ENCODE measurements around the gene JAKMIP3. TPM values are rescaled to one million over a fixed set of nuclear protein-coding genes. Genes with fewer than 3 reads are reported as not detected.
"Not testable (repeated sequence)": the region's sequence is repeated elsewhere in the genome, so short reads cannot be mapped to it uniquely, and the experiment has no call there.

JAKMIP3 gene
- total RNA-seq, 1 donor from 2014 or later = 0.11 TPM

DNA sequence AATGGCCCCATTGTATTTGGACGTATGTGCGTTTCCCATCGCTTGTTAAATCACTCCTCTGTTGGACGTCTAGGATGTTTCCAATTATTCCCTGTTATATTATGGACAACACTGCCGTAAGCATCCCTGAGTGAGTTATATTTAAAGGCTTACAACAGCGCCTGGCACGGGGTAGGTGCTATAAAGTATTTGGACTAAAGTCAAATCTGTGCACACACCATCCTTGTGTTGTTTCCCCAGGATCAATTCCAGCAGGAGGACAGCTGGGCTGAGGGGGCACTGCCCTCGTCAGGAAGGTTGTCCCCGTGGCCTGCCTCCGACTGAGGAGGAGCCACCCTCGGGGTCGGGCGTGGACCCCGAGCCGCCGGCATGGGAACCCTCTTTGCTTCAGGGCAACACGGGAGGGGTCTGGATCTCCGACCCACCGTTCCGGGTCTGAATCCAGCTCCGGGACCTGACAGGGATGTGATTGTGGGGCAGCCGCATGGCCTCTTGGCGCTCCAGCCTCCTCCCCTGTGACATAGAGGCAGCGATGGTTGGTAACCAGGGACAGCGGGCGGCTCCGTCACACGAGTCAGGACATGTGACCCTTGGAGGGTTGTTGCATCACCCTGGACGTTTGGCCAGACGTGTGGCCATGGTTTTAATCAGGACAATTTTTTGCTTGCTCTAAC is 1.5 kb upstream of the JAKMIP3 start:
- DNase-seq (ENCODE audit: low read depth) = no peak

DNA sequence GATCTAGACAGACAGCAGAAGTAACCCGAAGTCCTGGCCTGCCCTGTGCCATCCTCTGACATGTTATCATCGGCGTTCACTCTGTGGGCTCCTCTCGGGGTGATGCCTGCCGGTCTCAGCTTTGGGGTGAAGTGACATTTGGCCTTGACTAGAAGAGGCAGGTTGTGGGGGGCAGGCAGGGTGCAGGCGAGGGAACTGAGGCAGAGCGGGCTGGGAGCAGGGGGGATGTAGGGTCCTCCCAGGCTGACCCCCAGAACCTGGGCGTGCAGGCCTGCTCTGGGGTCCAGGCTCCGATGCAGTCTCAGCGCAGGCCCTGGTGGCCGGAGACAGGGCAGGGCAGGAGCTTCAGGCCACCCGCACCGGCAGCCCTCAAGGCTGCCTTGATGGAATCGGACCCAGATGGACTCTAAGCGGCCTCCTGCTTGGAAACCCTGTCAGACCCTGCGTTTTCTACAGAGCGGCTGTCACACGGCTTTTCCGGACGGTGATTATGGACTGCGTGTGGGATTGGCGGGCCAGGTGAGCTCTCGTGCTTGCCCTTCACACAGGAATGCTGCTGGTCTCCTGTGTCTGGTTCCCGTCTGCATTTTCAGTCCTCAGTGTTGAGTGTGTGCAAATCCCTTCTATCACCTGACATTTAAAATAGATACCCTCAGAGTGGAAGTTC is 842 bp upstream of the JAKMIP3 start:
- DNase-seq (ENCODE audit: low read depth) = no peak

DNA sequence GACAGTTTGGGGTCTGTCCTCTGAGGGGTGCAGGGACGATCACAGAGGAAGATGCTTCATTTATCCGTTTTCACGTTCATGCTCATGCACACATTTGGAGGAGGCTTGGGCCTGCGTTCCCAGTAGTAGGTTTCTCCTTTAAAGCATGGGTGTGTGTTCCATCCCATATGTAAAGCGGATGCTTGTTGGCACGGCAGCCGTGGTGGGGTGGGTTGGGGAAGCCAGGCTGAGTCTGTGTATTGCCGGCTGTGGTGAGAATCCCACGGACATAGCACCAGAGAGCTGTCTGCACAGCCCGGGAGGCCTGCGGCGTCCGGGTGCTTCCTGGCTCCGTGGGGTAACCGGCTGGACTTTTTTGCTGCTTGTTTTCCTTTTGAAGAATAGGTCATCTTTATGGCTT is 440 bp downstream of the JAKMIP3 start:
- DNase-seq (ENCODE audit: low read depth) = no peak

DNA sequence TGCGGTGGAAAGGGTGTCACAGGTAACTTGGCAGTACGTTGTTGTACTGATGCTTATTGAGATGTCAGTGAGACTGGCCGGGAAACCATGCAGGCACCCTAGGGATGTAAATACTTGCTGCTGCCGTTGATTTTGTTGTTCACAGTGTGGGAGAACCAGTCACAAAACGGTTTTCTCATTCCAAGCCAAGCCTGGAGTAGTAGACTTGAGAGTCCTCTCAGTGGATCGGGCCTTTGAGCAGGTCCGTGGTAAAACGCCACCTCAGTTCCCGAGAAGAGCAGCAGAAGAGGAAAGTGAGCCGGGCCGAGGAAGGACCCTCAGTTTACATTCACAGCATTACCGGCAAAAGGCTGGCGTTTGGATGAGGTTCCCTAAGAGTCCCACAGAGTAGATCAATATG is 1.1 kb downstream of the JAKMIP3 start:
- no peak for DNase-seq (ENCODE audit: low read depth)

DNA sequence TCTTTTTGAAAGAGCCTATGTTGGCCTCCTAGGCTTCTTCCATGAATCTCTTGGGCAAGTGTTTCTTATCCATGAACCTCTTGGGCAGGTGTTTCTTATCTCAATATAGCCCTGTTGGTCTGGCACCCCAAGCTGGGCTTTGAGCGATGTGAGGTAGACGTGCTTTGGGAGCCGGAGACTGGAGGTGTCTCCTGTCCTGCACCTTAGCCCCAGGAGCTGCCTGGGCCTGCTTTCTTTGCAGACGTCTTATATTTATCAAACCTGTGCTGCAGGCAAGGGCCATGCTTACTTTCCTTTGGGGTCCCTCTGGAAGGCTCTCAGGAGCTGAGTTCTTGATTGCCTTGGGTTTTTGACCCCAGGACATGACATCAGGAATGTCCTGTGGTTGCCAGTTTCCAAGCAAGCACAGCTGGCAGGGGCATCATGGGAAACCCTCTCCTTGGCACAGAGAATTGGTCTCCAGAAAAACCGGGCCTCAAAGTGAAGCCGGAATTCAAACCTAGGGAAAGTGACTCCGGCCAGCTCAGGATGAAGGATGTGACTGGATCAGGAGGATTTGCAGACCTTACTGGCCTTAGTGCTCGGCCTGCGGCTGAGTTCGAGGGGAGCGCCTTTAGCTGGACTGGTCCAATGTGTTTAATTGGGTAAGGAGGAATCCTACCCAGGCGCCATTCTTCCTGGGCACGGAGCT is 2.8 kb downstream of the JAKMIP3 start:
- DNase-seq (ENCODE audit: low read depth) = no peak

DNA sequence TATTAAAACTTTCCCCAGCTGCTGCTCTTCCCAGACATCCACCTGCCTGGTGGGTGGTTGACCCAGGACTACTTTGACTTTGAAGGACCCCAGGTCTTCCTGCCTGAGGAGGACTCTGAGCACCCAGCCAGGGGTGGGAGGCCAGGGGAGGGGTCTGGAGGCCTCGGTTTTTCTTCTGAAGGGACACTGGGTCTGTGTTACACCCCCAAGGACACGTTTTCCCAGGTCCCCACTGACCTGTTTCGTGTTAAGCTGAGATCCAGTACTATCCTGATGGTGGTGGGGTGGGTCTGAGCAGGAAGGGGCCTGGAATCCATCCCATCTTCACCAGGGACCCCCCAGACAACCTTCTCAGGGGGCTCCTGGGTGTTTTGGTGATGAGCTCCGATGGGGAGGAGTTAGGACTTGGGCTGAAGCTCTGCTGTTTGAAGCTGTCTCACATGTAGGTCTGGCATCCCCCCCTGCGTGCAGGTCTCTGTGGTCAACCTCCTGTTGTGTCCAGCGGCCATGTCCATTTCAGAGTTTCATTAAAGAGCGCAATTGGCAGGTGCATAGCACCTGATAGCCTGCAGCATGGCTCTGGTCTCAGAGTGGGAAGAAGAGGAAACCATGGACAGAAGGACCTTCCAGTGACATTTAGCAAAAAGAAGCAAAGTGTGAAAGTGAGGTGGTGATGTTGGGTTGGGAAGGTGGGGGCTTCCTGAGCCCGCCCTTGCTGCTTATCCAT is 3.5 kb downstream of the JAKMIP3 start:
- DNase-seq (ENCODE audit: low read depth) = no peak

DNA sequence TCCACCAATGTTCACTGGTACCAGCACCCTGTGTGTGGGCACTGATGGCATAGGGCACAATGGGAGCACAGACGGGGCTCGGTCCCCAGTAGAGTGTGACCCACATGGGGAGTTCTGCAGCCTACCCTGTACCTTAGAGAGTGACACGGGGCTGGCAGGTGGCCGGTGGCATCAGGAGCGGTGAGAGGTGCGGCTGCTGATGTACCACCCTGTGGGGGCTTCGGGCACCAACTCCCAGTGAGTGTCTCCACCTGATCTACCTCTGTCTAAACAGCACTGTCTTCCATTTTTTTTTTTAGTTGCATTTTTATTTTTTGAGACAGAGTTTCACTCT is 4.1 kb downstream of the JAKMIP3 start:
- no peak for DNase-seq (ENCODE audit: low read depth)

DNA sequence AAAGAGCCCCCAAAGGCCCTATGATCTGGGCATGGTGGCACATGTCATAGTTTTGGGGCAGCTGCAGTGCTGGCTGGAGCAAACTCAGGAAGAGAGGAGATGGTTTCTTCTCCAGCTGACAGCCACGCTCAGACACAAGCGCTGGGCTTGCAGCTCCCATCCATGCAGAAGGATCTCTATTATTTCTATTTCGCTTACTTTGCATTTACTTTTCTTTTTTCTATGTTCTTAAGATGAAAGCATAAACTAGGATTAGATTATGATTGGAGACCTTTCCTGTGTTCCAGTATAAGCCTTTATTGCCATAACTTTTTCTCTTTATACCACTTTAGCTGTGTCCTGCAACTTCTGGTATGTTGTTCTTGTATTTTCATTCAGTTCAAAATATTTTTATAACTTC is 5.0 kb downstream of the JAKMIP3 start:
- DNase-seq (ENCODE audit: low read depth) = no peak

DNA sequence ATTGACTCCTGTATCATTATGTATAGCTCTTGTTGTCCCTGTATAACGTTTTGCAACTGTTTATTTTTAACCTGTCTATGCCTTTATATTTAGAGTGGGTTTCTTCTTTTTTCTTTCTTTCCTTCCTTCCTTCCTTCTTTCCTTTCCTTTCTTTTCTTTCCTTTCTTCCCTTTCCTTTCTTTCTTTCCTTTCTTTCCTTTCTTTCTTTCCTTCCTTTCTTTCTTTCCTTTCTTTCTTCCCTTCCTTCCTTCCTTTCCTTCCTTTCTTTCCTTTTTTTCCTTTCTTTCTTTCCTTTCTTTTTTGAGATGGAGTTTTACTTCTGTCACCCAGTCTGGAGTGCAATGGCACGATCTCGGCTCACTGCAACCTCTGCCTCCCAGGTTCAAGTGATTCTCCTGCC is 5.9 kb downstream of the JAKMIP3 start:
- no peak for DNase-seq (ENCODE audit: low read depth)

DNA sequence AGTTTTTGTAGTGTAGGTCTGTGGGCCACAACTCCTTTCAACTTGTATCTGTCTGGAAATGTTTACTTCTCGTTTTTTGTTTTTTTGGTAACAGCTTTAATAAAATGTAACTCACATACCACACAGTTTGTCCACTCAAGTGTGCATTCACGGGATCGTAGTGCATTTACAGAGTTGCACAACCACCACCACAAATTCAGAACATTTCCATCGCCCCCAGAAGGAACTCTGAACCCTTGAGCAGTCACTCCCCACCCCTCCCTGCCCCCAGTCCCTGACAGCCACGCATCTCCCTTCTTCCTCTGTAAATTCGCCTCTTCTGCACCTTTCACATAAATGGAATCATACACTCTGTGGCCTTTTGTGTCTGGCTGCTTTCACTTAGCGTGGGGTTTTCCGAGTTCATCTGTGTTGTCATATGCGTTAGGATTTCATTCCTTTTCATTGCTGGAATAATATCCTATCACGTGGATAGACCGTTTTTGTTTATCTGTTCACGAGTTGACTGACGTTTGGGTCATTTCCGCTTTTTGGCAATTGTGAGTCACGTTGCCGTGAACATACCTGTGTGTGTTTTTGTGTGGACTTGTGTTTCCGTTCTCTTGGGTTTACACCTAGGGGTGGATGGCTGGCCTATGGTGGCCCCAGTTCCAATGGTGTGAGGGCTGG is 10.3 kb downstream of the JAKMIP3 start:
- no peak for DNase-seq (ENCODE audit: low read depth)

DNA sequence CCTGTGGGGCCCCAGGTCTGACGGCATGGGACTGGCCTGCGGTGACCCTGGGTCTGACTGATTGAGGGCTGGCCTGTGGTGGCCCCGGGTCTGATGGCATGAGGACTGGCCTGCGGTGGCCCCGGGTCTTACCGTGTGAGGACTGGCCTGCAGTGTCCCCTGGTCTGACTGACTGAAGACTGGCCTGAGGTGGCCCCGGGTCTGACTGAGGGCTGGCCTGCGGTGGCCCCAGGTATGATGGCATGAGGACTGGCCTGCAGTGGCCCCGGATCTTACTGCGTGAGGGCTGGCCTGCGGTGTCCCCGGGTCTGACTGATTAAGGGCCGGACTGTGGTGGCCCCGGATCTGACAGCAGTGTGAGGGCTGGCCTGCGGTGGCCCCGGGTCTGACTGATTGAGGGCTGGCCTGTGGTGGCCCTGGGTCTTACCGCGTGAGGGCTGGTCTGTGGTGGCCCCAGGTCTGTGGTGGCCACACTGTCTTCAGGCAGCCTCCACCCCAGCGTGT is 10.9 kb downstream of the JAKMIP3 start:
- no peak for DNase-seq (ENCODE audit: low read depth)

DNA sequence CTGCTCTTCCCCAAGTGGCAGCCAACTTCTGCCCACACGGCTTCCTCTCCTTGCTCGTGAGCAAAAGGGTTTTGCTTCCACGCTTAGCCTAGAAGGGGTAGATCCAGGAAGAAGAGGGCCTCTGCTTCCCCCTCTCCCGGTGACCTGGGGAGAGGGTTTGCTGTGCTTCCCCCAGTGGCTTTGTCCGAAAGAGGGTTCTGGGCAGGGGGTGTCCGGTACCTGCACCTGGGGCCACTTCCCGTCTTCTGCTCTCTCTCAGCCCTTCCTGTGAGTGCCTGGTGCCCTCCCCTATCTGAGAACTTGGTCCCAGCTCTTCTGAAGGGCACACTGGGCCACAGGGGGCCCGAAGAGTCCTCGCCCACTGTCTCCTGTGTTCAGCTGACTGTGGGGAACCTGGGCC is 11.3 kb downstream of the JAKMIP3 start:
- no peak for DNase-seq (ENCODE audit: low read depth)

DNA sequence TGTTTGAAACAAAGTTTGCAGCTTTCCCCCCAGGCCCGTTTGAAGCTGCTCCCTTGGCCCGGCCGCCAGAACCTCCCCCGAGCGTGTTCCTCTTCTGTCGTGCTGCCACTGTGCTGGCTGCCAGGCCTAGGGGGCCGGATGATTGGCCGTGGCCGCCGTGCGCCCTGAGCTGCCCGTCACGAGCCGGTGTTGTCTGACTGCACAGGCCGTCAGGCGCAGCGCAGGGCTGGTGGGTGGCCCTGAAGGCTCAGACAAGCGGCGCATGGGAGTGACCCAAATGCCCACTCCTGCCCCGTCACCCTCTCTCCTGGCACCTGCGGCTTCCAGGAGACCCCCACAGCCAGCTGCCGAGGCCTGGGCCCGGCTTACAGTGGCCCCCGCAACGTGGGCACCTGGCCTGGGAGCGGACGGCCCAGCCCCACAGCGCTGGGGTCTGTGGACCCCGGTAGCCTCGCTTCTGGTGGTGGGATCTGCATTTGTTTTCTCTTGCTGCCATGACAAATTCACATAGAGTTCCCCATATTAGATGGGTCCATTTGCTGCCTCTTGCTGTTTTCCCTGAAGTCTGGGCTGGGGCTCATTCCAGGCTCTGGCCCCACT is 13.1 kb downstream of the JAKMIP3 start:
- DNase-seq (ENCODE audit: low read depth) = no peak

DNA sequence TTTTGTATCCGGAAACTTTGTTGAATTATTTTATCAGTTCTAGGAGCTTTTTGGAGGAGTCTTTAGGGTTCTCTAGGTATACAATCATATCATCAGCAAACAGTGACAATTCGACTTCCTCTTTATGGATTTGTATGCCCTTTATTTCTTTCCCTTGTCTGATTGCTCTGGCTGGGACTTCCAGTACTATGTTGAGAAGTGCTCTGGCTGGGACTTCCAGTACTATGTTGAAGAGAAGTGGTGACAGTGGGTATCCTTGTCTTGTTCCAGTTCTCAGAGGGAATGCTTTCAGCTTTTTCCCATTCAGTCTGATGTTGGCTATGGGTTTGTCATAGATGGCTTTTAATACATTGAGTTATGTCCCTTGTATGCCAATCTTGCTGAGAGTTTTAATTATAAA is 18.6 kb downstream of the JAKMIP3 start:
- DNase-seq (ENCODE audit: low read depth) = not testable (repeated sequence)

DNA sequence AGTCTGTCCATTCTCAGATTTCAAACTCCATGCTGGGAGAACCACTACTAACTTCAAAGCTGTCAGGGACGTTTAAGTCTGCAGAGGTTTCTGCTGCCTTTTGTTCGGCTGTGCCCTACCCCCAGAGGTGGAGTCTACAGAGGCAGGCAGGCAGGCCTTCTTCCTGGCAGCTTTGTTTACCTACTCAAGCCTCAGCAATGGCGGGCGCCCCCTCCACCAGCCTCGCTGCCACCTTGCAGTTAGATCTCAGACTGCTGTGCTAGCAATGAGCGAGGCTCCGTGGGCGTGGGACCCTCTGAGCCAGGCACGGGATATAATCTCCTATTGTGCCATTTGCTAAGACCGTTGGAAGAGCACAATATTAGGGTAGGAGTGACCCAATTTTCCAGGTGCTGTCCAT is 27.5 kb downstream of the JAKMIP3 start:
- not testable (repeated sequence) for DNase-seq (ENCODE audit: low read depth)

DNA sequence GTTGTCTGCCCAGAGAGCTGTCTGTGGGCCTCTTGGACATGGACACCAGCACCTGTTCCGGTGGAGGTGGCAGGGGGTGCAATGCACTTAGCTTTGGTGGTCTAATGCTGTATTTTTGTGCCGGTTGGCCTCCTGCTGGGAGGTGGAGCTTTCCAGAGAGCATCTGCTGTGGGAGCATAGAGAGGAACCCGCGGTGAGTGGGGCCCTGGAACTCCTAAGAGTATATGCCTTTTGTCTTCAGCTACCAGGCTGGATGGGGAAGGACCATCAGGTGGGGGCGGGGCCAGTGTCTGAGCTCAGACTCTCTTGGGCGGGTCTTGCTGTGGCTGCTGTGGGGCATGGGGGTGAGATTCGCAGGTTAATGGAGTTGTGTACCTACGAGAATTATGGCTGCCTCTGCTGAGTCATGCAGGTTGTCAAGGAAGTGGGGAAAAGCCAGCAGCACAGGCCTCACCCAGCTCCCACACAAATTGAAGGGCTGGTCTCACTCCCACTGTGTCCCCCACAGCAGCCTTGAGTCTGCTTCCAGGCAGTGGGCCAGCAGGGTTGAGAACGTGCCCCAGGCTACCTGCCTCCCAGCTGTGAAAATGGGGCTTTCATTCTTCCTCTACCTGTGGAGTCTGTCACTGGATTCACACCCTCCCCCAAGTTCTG is 29.0 kb downstream of the JAKMIP3 start:
- DNase-seq (ENCODE audit: low read depth) = no peak

DNA sequence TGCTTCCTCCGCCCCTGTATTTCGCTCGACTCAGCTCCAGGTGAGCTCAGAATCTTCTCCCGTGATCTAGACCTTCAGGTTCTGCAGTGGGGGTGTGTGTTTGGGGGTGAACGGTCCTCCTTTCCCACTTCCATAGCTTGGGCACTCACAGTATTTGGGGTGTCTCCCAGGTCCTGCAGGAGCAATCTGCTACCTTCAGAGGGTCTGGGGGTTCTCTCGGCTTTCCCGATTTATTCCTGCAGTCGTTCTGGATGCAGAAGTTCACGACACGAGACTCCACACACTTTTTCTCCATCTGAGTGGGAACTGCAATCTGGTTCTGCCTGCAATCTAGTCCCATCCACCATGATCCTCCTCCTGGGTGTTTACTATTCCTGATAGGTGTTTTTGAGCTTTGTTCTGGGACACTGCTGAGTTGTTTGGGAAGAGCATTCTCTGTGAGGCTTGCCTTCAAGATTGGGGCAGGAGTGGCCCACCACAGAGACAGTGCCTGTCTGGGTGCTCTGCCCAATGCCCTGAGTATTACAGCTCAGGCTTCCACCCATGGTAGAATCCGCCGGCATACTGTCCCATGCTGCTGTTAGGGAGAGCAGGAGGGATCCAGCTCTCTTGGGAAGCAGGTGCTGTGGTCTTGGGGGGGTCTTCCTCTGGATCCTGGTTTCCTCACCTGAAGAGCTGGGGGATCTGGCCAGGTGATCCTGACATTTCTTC is 29.8 kb downstream of the JAKMIP3 start:
- no peak for DNase-seq (ENCODE audit: low read depth)

DNA sequence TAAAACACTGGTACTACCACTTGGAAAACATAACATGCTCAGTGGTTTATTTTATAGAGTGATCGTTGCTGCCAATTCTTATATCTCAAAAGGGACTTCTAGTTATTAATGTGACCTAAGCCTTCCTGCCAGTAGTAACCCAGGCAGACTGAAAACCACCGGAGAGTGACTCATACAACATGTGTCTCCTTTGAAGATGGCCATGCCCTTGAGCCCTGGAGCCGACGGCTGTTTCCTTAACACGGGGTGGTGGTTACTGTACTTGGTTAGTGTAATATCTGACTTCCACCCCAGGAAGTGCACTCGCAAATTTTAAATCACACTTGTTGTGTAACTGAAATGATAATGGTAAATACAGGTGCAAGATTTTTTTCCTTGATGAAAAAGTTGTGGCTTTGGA is 30.5 kb downstream of the JAKMIP3 start:
- peak; percentile 75 for DNase-seq (ENCODE audit: low read depth)

DNA sequence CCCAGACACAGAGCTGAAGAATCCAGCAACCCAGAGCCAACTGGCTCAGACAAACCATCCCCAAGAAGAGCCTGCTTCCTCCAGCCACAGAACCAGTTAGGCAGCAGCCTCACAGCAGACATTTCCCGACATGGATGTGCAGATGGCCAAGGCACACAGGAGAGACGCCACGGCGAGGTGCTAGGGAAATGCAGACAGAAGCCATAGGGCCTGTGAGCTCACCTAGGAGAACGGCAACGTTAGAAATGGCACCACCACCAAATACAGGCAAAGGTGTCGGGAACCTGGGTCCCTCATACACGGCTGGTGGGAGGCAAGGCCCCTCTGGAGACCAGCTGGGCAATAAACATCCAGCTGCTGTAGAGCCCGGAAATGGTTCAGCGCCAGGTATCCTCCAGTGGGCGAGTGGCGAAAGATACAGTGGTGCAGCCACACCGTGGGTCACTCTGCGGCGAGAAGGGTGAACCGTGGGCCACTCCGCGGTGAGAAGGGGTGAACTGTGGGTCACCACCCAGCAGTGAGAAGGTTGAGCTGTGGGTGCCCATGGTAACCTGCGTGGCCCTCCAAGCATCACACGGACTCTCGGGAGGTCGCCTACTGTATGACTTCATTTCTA is 31.2 kb downstream of the JAKMIP3 start:
- DNase-seq (ENCODE audit: low read depth) = no peak
